ENCODE data around the gene RNU1-3. TPM values are rescaled to one million over a fixed set of nuclear protein-coding genes. Genes with fewer than 3 reads are reported as not detected.
"Not testable (repeated sequence)": the region's sequence is repeated elsewhere in the genome, so short reads cannot be mapped to it uniquely, and the experiment has no call there.

The RNU1-3 gene
- total RNA-seq, 1 experiment from 2014 or later, result not detected

DNA sequence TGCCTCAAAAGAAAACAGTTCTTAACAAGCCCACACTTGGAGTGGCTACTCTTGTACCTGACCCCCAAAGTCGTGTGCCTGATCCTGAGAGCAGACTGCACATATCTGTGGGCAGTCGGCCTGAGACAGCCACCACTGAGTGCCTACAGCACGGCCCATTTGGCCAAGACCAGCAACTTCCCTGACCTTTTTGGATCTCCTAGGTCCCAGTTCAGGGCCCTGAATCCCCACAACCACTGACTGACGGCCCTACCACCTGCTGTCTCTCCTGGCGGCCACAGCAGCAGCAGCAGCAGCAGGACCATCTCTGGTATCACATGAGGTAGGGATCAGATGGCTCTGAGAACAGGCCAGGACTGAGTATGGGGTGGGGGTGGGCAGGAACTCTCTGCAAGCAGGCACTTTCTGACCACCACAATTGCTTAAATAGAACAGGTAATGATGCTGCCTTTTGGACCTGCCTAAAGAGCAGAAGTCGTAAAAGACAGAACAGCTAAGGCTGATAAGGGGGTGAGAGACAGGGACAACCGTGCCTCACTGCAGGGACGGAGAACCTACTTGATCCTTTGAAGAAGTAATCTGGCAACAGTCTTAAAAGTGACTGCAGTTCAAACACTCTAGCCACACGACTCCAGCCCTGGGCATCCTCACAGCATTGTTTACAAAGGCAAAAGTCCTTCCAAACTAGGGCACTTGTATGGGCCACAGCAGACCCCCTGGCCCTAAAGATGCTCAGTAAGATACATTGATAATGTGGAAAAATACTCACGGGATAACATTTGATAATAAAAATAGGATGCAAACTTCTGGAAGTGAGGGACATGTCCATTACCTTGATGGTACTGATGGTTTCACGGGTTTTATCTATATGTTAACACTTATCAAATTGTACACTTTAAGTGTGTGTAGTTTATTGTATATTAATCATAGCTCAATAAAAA, 27.4 kb downstream of the RNU1-3 start:
- DNase-seq (ENCODE audit: low spot score), result not testable (repeated sequence)

DNA sequence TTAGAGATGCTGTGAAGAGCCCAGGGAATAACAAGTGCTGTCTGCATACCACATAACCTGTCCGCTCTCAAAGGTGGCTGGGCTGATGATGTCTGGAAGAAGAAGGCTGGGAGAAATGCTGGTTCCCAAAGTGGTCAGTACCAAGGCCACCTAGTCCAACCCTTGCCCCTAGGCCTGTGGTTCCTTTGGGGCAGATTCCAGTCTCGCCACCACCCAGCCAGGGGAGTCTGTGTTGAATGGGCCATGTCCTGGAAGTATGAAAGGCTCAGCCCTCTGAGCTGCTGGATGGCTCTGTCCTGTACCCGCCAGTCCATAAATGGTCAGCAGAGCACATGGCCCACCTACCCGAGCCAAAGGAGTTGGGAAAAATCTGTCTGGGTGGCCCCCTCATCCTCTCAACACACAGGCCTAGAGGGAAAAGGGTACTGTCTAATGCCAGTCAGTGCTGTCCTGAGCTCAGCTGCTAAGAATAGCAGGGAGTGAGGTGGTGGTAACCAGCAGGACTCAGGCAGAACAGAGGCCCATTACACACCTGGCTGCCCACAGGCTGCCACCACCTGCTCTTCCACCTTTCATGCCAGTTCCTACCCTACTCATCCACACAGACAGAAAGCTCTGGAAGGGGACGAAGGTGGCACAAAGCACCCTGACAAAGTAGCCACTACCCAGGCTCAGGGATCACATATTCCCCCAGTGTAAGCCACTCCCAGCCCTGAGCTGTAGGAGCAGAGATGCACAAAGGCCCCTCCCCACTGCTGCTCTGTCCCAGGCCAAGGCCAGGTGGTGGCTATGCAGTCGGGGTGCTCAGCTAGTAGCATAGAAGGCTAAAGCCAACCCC, 28.6 kb downstream of the RNU1-3 start:
- not testable (repeated sequence) for DNase-seq (ENCODE audit: low spot score)

DNA sequence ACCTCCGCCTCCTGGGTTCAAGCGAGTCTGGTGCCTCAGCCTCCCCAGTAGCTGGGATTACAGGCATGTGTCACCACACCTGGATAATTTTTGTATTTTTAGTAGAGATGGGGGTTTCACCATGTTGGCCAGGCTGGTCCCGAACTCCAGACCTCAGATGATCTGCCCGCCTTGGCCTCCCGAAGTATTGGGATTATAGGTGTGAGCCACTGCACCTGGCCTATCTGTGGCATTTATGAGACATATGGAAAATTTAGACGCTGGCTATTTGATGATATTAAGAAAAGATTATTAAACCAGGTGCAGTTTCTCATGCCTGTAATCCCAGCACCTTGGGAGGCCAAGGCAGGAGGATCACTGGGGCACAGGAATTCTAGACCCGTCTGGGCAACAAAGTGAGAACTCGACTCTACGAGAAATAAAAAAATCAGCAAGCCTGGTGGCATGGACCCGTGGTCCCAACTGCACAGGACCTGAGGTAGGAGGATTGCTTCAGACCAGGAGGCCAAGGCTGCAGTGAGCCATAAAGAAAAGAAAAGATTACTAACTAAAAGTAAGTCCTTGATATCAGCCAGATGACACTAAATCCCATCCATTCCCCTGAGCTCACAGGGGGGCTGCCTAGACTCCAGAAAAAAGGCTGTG, 30.1 kb downstream of the RNU1-3 start:
- not testable (repeated sequence) for DNase-seq (ENCODE audit: low spot score)

DNA sequence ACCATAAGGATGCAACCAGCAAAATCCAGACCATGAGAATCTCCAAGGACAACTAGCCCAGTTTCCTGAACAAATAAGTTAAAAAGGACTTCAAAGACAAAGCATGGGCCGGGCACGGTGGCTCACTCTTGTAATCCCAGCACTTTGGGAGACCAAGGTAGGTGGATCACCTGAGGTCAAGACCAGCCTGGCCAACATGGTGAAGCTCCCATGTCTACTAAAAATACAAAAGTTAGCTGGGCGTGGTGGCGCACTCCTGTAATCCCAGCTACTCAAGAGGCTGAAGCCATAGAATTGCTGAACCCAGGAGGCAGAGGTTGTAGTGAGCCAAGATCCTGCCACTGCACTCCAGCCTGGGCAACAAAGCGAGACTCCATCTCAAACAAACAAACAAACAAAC, 30.8 kb downstream of the RNU1-3 start:
- not testable (repeated sequence) for DNase-seq (ENCODE audit: low spot score)

DNA sequence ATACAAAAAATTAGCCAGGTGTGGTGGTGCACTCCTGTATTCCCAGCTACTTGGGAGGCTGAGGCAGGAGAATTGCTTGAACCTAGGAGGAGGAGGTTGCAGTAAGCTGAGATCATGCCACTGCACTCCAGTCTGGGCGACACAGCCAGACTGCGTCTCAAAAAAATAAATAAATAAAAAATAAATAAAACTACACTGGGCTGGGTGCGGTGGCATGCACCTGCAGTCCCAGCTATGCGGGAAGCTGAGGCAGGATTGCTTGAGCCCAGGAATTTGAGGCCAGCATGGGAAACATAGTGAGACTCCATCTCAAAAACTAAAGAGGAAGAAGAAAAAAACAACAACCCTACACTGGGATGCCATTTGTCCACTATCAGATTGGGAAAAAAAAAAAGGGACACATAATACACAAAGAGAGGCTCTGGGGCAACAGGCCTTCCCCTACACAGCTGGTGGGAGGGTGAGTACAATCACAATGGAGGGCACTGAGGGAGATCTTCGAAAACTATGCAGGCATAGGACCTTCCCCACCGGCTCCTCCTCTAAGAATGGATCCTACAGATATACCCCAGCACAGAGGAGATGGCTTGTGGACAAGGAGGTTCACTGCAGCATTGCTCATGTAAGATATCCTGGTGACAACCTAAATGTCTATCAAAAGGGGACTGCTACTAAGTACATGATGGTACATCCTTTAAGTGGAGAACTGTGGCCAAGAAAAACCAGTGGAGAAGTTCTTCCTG, 33.0 kb downstream of the RNU1-3 start:
- DNase-seq (ENCODE audit: low spot score), result not testable (repeated sequence)

DNA sequence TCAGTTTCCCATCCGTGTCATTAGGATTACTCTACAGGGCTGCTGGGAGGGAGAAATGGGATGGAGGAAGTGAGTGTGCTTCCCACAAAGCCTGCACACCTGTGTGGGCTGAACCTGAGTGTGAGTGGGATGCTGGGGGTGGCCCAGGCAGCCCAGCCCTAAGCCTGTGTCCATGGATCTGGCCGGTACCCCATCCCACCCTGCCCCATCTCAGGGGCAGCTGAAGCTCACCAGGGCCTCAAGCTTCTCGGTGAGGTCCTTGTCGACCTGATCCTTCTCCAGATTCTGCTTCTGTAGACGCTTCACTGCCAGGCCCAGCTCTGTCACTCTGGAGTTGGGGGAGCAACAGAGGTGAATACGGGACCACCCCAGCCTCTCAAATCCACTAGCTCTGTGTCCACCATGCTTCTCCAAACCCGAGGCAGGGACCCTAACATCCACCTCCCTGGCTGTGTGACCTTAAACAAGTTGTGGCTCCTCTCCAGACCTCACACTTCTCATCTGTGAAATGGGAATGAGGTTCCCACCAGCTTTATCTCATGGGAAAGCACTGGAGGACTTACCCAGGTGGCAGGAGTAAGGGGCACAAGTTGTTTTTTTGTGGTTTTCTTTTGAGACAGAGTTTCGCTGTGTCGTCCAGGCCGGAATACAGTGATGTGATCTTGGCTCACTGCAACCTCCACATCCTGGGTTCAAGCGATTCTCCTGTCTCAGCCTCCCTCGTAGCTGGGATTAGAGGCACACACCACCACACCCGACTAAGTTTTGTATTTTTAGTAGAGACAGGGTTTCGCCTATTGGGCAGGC, 34.5 kb downstream of the RNU1-3 start:
- DNase-seq (ENCODE audit: low spot score), result not testable (repeated sequence)

DNA sequence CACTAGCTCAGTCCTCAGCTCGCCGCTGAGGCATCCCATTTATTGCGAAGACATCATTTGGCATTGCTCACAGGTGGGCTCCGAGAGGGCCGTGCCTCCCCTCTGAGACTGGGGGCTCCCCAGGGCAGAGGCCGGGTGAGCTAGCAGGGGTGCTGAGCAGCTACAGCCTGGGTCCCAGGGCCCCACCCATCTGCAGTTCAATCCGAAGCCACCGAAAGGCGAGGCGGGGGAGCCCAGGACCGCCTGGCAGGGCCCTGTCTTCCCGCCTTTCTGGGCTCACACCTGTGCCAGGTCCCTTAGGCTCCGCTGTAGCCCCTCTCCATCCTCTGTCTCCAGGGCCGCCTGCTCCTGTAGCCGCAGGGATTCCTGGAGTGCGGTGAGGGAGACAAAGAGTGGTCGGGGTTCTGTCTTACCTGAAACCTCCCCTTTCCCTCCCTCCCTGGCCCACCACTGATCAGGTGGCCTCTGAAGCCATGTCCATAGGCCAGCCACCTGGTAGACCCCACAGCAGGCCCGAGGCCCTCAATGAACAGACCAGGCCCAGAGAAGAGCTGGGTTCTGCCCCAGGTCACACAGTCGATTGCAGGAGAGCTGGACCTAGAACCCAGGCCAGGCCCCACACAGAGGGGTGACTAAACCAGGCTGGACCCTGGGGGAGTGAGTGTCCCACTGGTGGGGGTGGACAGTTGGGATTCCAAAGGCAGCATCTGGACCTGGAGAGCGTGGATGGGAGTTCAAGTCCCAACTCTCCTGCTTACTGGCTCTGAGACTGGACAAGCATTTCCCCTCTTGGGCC, 35.3 kb downstream of the RNU1-3 start:
- no peak for DNase-seq (ENCODE audit: low spot score)

DNA sequence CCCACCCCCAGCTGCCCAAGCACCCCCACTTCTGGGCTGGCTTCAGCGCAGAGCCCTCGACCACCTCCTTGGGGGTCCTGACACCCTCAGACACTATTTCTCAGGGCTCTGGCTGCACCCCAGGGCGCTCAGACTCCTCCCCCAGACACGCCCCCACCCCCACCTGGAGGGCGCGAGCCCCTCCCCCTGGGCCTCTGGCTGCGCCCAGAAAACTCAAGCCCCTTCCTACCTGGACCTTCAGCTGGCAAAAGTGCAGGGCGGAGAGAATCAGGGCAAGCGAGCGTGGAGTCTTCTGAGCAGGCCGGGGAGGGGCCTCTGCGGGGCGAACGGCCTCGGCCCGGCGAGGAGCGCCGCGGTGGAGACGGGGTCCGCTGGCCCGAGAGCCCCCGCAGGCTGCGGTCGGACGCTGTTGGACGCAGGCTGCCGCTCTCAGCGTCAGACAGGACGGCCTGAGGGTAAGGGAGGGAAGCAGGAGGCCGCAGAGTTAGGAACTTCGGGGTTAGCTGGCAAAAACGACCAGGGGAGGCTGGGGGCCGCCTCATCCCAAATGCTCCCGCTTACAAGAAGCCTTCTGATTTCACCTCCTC, 36.0 kb downstream of the RNU1-3 start:
- no peak for DNase-seq (ENCODE audit: low spot score)

DNA sequence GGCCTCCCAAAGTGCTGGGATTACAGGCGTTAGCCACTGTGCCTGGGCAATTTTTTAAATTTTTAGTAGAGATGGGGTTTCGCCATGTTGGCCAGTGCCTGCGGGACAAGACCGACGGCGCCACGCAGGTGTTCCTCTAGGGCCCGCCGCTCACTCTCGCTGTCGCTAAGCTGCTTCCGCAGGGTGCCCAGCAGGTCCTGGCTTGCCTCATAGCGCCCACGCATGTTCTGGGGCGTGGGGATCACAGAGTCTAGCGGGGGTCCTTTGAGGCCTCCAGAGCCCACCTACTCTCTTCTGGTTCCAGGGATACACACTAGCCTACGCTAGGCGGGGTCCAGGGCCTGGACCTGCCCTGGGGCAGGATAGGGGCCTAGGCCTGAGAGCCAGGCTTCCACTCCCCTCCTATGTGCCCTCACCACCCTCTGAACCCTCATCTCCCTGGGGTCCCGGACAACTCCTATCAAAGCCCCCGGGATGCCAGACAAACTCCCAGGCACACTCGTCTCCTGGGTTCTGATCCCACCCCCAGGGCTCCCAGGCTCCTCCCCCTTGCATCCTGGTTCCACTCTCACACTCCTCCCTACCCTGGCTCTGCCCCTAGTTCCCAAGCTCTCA, 36.7 kb downstream of the RNU1-3 start:
- DNase-seq (ENCODE audit: low spot score), result not testable (repeated sequence)

DNA sequence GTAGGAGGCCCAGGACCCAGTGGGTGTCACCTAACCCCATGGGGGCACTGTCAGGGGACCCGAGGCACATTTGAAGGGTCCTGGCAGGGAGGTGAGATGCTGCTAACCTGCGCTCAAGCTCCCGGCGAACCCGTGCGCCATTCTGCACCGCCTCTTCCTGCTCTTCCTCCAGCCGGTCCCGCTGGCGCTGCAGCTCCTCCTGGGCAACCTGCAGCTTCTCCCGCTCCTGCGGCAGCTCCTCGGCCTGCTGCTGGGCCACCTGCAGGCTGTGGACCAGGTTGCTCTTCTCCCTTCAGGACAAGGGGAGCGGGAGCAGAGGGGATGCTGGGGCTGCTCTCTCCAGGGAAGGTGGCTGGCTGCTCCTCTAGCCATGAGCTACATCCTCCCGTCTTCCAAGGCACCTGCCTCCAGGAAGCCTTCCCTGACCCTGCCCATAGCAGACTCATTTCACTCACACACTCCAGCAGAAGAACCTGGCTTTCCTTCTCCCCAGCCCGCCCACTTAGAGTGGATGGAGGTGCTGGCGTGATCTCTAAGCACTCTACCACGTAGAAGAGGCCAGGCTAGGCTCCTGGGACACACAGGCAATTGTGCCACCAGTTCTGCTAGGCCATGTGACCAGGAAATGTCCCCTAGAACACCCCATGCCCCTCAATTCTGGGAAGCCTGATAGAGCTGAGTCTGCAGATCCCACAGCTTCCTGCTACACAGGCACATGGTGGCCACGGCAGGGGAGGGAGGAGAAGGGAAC, 38.2 kb downstream of the RNU1-3 start:
- no peak for DNase-seq (ENCODE audit: low spot score)

DNA sequence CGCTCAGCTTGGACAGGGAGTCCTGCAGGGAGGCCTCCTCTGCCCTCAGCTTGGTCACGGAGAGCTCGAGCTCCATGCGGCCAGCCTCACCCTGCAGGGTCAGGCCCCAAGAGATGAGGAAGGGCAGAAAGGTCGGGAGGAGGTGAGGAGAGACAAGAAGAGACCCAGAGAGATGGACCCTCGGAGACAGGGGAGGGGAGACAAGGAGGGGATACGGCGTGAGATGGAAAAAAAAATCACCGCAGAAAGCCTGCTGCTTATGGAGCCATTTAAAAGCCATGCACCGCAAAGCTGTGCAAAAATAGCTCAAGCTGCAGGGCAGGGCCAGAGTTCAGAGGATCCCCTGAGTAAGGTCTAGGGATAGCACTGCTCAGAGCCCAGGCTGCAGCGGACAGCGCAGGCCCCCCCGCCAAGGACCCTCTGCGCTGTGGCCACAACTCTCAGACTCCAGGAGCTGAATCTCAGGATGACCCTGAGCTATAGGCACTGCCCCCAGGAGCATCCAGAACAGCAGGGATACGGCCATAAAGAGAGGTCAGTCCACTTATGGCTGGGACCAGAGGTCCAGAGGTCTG, 40.3 kb downstream of the RNU1-3 start:
- DNase-seq (ENCODE audit: low spot score), result not testable (repeated sequence)

DNA sequence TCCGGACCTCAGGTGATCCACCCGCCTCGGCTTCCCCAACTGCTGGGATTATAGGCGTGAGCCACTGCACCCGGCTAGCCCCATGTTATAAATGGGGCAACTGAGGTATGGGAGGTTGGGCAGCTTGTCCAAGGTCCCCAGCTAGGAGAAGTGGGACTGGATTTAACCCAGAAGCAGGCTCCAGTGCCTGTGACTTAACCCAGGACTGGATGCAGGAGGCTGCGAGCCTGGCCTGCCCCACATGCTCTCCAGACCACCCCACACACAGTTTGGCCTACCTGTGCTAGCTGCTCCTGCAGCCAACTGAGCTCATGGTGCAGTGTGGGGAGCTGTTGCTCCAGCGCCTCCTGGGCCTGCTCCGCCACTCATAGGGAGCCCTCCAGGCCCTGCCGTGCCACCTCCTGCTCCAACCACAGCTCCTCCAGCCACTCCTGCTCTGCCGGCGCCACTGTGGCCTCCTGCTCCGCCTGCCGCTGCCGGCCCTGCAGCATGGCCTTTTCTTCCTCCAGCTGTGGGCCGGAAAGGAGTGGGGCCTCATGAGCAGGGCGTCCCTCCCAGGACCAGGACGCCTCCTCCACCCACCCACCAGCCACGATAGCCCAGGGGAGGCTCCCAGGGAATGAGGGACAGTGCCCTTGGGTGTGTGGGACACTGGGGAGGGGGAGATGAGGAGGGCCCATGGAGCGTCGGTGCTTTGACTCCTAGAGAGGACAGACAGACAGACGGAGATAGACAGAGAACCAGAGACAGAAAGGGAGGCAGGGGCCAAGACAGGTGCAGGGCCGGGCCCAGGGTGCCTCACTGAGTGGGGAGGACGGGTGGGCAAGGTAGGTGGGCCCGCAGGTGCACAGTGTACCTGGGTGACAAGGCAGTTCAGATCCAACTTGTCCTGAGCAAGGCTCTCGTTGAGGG, 41.0 kb downstream of the RNU1-3 start:
- DNase-seq (ENCODE audit: low spot score), result no peak

DNA sequence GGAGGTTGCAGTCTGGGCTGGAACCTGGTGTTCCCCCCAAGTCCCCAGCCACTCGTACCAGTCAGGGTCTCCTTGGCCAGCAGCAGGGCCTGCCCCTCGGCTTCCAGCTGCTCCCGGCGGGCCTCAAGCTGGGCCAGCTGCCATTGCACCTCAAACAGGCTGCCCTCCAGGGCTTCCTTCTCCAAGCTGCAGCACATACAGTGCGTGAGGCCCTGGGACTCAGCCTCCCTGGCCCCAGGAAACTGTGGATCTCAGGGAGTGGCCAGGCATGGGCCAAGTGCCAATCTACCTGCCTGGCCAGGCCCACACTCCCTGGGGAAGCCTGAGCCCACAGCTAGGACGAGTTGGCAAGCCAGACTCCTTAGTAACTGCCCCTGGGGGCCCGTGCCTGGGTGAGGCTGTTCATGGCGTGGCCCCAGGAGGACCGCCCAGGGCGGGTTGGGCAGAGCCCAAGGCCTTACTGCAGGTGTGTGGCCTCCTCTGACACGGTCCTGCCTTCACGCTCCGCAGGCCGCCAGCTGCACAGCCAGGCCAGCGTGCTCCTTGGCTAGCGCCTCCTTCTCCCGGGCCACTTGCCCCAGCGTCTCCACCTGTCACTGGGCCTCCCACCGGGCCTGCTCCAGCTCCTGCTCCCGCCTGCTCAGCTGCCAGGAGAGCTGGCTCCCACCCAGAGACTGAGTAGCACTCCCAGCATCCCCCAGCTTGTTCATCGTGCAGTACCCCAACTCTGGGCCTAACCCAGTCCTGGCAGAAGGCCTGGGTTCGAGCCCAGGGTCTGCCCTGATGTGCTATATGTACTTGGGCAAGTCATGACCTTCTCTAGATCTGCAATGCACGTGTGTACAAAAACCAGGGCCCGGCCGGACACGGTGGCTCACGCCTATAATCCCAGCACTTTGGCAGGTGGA, 42.7 kb downstream of the RNU1-3 start:
- not testable (repeated sequence) for DNase-seq (ENCODE audit: low spot score)

DNA sequence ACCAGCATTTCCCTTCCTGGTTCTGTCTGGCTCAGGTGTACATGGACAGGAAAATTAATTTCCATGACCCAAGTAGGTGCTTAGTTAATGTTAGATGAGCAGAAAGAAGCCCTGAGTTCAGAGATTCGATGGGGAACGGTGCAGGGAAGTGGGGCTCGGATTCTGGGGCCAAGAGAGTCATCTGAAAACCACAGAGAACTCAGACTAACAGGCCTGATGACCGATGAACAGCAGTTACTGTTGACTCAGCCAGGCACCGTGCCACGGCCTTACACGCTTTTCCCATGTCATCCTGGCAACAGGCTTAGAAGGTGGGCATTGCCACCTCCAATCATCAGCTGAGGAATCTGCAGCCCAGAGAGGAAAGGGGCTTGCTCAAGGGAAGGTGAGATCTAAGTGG, 43.4 kb downstream of the RNU1-3 start:
- DNase-seq (ENCODE audit: low spot score), result not testable (repeated sequence)

DNA sequence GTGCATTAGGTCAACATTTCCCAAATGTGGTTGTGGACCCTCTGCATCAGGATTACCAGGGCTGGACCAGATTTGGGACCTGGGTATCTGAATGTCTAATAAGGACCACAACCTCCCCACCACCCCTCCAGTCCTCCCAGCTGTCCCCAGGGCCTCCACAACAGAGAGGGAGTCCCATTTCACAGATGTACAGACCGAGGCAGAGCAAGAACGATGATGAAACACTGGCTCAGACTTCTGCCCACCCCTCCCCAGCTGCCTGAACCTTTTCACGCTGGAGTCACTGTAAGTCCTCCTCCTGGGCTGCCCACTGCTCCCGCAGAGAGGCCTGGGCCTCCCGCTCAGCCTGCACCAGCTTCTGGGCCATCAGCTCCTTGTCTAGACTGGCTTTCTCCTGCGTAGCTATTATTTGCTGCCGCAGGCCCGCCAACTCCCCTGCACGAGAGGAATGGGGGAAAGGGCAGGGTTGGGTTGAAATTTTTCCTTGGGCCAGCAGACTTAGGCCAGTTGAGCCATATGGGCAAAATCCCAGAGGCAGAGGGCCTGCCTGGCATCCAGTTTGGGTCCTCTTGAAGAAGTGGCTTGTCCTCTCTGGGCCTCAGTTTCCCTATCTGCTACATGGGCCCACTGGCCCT, 45.0 kb downstream of the RNU1-3 start:
- DNase-seq (ENCODE audit: low spot score), result not testable (repeated sequence)
